ENCODE measurements around the gene ATRNL1. TPM values are rescaled to one million over a fixed set of nuclear protein-coding genes. Genes with fewer than 3 reads are reported as not detected.

Gene ATRNL1
- total and polyA plus RNA-seq, 2 experiments from 2014 or later = not detected

GRCh38 chr10:115883372-115883771 lies 790.2 kb downstream of the ATRNL1 start:
- no peaks in the 10 kb centered on the region for H3F3A ChIP-seq (ENCODE audit: insufficient read depth)
- no peaks in the 10 kb centered on the region for H3K4me1 ChIP-seq (ENCODE audit: insufficient read depth)
- H3K27me3 ChIP-seq (replicated peaks; ENCODE audit: insufficient read depth) = no peaks in the 10 kb centered on the region
- no peaks in the 10 kb centered on the region for H4K20me1 ChIP-seq (ENCODE audit: insufficient read depth)
- H3K4me2 ChIP-seq (ENCODE audit: unreplicated experiment) = no peak overlapping the region
- no peak overlapping the region for H3K27ac ChIP-seq
- H3K9me3 ChIP-seq (ENCODE audit: low read depth) = no peaks in the 10 kb centered on the region
- H3K79me2 ChIP-seq (ENCODE audit: insufficient read depth) = no peaks in the 10 kb centered on the region
- no peak overlapping the region for H2AFZ ChIP-seq
- in situ Hi-C loops (cut with MboI) = no loop called here
- no peaks in the 10 kb centered on the region for H3K36me3 ChIP-seq (ENCODE audit: low read depth)
- H3K9me2 ChIP-seq (ENCODE audit: insufficient read depth) = no peaks in the 10 kb centered on the region
- DNase-seq = no peak
- H3K4me3 ChIP-seq = no peak overlapping the region
- TF ChIP-seq EZH2 (IDR thresholded peaks at IDR 0.05; ENCODE audit: insufficient read depth, poor library complexity, severe bottlenecking) = no peak
- TF ChIP-seq EZH2phosphoT487 (IDR thresholded peaks at IDR 0.05; ENCODE audit: insufficient read depth, low read depth) = no peak
- WGBS, 2 experiments (ENCODE audit: low coverage in 1 of 2, low lambda C conversion rate in 2 of 2, missing lambda C conversion rate in 2 of 2) = 86 to 92% methylated on average over 1 of the region's 1 CpG
- H3K9ac ChIP-seq = no peak overlapping the region

GRCh38 chr10:115884331-115884730 lies 791.2 kb downstream of the ATRNL1 start:
- TF ChIP-seq EZH2phosphoT487 (IDR thresholded peaks at IDR 0.05; ENCODE audit: insufficient read depth, low read depth) = no peak
- TF ChIP-seq EZH2 (IDR thresholded peaks at IDR 0.05; ENCODE audit: insufficient read depth, poor library complexity, severe bottlenecking) = no peak
- in situ Hi-C loops (cut with MboI) = no loop called here
- DNase-seq = no peak

GRCh38 chr10:115895166-115895565 lies 802.0 kb downstream of the ATRNL1 start:
- Histone ChIP-seq H2AFZ (no peak overlapping the region), H3K4me2 (ENCODE audit: unreplicated experiment) (no peak overlapping the region), H3K9ac (no peak overlapping the region), H3K27ac (no peak overlapping the region), H3K4me3 (no peak overlapping the region), H3K27me3 (replicated peaks; ENCODE audit: insufficient read depth) (no peaks in the 10 kb centered on the region; the same call in 1 of the 2 replicates), H3K79me2 (ENCODE audit: insufficient read depth) (no peaks in the 10 kb centered on the region), H4K20me1 (ENCODE audit: insufficient read depth) (no peaks in the 10 kb centered on the region), H3K9me2 (ENCODE audit: insufficient read depth) (no peaks in the 10 kb centered on the region), H3K36me3 (ENCODE audit: low read depth) (no peaks in the 10 kb centered on the region), H3F3A (ENCODE audit: insufficient read depth) (no peaks in the 10 kb centered on the region), H3K9me3 (ENCODE audit: low read depth) (no peaks in the 10 kb centered on the region), H3K4me1 (ENCODE audit: insufficient read depth) (no peaks in the 10 kb centered on the region)
- WGBS, 2 experiments (ENCODE audit: low coverage in 1 of 2, low lambda C conversion rate in 2 of 2, missing lambda C conversion rate in 2 of 2) = 88 to 89% methylated on average over 7 of the region's 7 CpGs
- TF ChIP-seq EZH2phosphoT487 (IDR thresholded peaks at IDR 0.05; ENCODE audit: insufficient read depth, low read depth) = no peak
- no peak for TF ChIP-seq EZH2 (IDR thresholded peaks at IDR 0.05; ENCODE audit: insufficient read depth, poor library complexity, severe bottlenecking)
- in situ Hi-C loops (cut with MboI) = no loop called here
- no peak for DNase-seq

More at GRCh38 chr10:115884331-115884730, 791.2 kb downstream of the ATRNL1 start:
- Histone ChIP-seq H2AFZ (no peak overlapping the region), H3K4me2 (ENCODE audit: unreplicated experiment) (no peak overlapping the region), H3K9me3 (ENCODE audit: low read depth) (no peaks in the 10 kb centered on the region), H3K36me3 (ENCODE audit: low read depth) (no peaks in the 10 kb centered on the region), H3K4me3 (no peak overlapping the region), H3K9me2 (ENCODE audit: insufficient read depth) (no peaks in the 10 kb centered on the region), H4K20me1 (ENCODE audit: insufficient read depth) (no peaks in the 10 kb centered on the region), H3K4me1 (ENCODE audit: insufficient read depth) (no peaks in the 10 kb centered on the region), H3K79me2 (ENCODE audit: insufficient read depth) (no peaks in the 10 kb centered on the region), H3K9ac (no peak overlapping the region), H3F3A (ENCODE audit: insufficient read depth) (no peaks in the 10 kb centered on the region), H3K27me3 (replicated peaks; ENCODE audit: insufficient read depth) (no peaks in the 10 kb centered on the region), H3K27ac (no peak overlapping the region)
- WGBS, 2 experiments (ENCODE audit: low coverage in 1 of 2, low lambda C conversion rate in 2 of 2, missing lambda C conversion rate in 2 of 2) = 70 to 71% methylated on average over 5 of the region's 5 CpGs

- no peaks in the 10 kb centered on the region for H3K36me3 ChIP-seq (ENCODE audit: low read depth)
- H3K27me3 ChIP-seq (replicated peaks; ENCODE audit: insufficient read depth) = no peaks in the 10 kb centered on the region
- no peak overlapping the region for H3K4me3 ChIP-seq
- no peak overlapping the region for H2AFZ ChIP-seq
- H4K20me1 ChIP-seq (ENCODE audit: insufficient read depth) = no peaks in the 10 kb centered on the region
- 61 to 66% methylated on average over 3 of the region's 3 CpGs for WGBS, 2 experiments (ENCODE audit: low coverage in 1 of 2, low lambda C conversion rate in 2 of 2, missing lambda C conversion rate in 2 of 2)
- in situ Hi-C loops (cut with MboI) = no loop called here
- no peak overlapping the region for H3K4me2 ChIP-seq (ENCODE audit: unreplicated experiment)
- H3K27ac ChIP-seq = no peak overlapping the region
- H3K4me1 ChIP-seq (ENCODE audit: insufficient read depth) = peaks cover 4% of the 10 kb centered on the region
- no peak for DNase-seq
- H3K9me3 ChIP-seq (ENCODE audit: low read depth) = no peaks in the 10 kb centered on the region
- H3K9me2 ChIP-seq (ENCODE audit: insufficient read depth) = no peaks in the 10 kb centered on the region
- no peaks in the 10 kb centered on the region for H3K79me2 ChIP-seq (ENCODE audit: insufficient read depth)
- H3K9ac ChIP-seq = no peak overlapping the region
- TF ChIP-seq EZH2 (IDR thresholded peaks at IDR 0.05; ENCODE audit: insufficient read depth, poor library complexity, severe bottlenecking) = no peak
- no peak for TF ChIP-seq EZH2phosphoT487 (IDR thresholded peaks at IDR 0.05; ENCODE audit: insufficient read depth, low read depth)
- H3F3A ChIP-seq (ENCODE audit: insufficient read depth) = peaks cover 4% of the 10 kb centered on the region; the same call in 1 of the 2 replicates
Observed at GRCh38 chr10:115898242-115898641, 805.1 kb downstream of the ATRNL1 start.

GRCh38 chr10:115902596-115902995 lies 809.4 kb downstream of the ATRNL1 start:
- Histone ChIP-seq H4K20me1 (ENCODE audit: insufficient read depth) (no peaks in the 10 kb centered on the region), H3K4me2 (ENCODE audit: unreplicated experiment) (no peak overlapping the region), H3F3A (ENCODE audit: insufficient read depth) (peaks cover 10% of the 10 kb centered on the region; the same call in 1 of the 2 replicates), H2AFZ (peak overlapping the region; percentile 54; the same call in 1 of the 2 replicates), H3K36me3 (ENCODE audit: low read depth) (no peaks in the 10 kb centered on the region), H3K9me3 (ENCODE audit: low read depth) (no peaks in the 10 kb centered on the region), H3K79me2 (ENCODE audit: insufficient read depth) (no peaks in the 10 kb centered on the region), H3K4me1 (ENCODE audit: insufficient read depth) (peaks cover 7% of the 10 kb centered on the region), H3K4me3 (no peak overlapping the region), H3K9me2 (ENCODE audit: insufficient read depth) (no peaks in the 10 kb centered on the region), H3K27ac (no peak overlapping the region), H3K9ac (no peak overlapping the region), H3K27me3 (replicated peaks; ENCODE audit: insufficient read depth) (no peaks in the 10 kb centered on the region)
- DNase-seq = no peak
- WGBS, 2 experiments (ENCODE audit: low coverage in 1 of 2, low lambda C conversion rate in 2 of 2, missing lambda C conversion rate in 2 of 2) = 62 to 64% methylated on average over 5 of the region's 5 CpGs
- TF ChIP-seq EZH2 (IDR thresholded peaks at IDR 0.05; ENCODE audit: insufficient read depth, poor library complexity, severe bottlenecking) = no peak
- TF ChIP-seq EZH2phosphoT487 (IDR thresholded peaks at IDR 0.05; ENCODE audit: insufficient read depth, low read depth) = no peak
- in situ Hi-C loops (cut with MboI) = no loop called here
